ENCODE data around the gene TLR8.

TLR8 gene

DNA sequence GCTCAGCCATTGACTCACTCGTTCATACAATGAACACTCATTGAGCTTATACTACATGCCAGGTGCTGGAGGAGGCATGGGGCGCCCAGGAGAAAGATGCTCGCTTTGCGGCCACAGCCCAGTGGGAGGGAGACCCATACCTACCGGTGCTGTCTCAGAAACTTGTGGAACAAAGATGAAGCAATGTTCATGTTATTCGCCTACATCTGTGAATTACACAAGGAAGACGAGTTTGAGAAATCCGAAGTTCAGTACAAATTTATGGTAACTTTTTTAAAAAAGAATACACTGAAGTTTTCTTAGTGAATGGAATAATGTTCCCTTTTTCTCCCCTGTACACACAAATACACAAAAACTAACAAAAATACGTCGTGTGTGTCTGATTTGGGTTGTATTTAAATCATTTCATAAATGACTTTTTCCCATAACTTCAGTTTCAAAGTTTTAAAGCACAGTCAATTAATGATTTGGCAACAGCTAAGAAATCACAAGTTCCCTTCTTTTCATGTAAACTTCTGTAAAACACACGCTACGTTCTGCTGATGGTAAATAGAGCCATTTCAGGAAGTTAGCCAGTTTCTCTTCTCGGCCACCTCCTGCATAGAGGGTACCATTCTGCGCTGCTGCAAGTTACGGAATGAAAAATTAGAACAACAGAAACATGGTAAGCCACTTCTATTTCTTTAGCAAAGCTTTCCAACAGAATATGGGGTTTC, at the start of gene TLR8:
Gene TLR8, plus strand, starts transcription at position 575 of the 716 bp plus-strand sequence. Its CDS starts 87 bp downstream, at position 662.
- DNase-seq, result no peak

- no peak for DNase-seq
These were observed 41.1 kb upstream of the TLR8 start for GRCh38 chrX:12865359-12865758.

DNA sequence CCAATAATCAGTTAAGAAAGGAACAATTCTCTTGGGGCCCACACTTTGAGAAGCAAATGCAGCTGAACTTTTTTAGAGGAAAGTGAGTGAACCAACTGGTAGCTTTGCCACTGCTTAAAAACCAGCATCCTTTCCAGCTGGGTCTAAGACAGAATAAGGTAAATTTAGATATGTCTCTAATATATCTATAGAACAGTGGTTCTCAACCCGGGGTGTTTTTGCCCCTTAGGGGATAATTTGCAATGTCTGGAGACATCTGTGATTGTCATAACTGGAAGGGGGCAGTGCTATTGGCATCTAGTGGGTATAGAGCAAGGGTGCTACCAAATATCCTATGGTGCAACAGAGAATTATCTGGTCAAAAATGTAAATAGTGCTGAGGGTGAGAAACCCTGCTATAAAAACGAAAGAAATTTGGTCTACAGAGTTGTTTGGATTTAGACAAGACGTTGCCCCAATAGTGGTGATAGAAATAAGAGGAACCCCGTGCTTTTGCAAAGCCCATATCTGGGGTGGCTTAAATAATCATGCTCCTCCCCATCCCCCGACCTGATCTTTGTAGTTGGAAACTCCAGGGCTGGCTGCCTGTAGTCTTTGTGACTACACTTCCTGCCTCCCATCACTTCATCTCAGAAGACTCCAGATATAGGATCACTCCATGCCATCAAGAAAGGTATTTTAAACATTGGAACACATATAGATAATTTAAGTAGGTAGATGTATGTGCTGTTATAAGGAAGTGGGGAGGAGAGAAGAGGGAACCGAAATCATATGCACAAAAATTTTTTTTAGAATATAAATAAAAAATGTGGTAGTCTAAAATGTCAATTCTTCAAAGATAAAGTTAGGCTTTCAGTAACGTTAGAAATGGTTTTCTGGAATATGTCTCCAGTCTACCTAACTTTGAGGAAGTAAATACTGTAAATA, 39.7 kb upstream of the TLR8 start, which contains the start of gene TLR7:
Gene TLR7, plus strand, starts transcription at position 622 of the 927 bp plus-strand sequence. CDS start 507 bp downstream, outside the sequence.
- DNase-seq, result peak in 1 of 2 donors; percentile 28

- DNase-seq, result no peak
These were observed 38.7 kb upstream of the TLR8 start for GRCh38 chrX:12867685-12868084.

DNA sequence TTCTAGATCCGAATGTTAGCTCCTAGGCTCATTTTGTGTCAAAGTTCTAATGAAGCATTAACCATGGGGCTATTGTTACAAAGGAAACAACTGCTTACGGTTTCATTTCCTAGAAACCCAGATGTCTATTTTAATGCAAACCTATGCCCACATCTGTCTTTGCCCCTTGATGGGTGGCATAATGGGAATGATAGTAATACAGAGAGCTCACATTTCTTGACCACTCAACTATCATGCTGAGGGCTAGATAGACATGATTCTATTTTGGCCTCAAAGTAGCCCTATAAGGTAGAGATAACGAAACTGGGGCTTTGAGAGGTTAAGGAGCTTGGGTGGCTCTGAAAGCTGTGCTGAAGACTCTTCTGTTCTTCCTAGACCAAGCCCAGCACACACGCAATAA, 37.7 kb upstream of the TLR8 start:
- no peak for DNase-seq

DNA sequence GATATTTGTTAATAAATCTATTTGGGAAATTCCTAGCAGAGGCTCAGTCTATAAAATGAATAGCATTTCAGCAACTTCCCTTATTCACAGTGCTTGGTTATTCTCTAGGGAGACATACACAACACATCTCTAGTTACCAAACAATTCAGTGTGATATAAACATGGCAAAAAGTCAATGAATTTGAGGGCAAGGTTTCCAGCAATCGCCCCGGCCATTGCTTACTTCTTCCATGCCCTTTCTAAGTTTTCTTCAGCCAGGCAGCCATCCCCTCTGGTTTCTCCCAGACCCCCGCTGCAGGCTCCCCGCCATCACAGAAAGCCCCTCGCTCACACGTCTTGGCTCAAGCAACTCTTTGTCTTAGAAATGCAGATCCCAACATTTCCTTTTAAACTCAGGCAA, 35.2 kb upstream of the TLR8 start:
- no peak for DNase-seq

GRCh38 chrX:12872741-12873140, 33.7 kb upstream of the TLR8 start:
- no peak for DNase-seq

DNA sequence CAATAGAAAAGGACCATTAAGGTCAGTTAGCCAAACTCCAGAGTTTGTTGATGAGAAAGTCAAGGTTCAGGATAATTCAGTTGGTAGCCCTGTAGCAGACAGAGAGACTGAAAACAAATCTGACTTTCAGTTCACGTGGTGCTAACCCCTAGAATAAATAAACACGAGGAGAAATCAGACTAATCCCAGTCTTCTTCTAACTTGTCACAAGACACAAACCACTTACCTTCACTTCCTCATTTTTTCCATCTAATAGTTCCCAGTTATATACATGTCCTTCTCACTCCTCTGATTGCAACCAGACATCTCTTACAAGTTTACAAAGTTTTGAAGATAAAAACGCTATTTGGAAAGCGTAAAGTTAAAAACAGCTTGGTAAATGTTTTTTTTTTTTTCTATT, 31.8 kb upstream of the TLR8 start:
- DNase-seq, result no peak

GRCh38 chrX:12877386-12877785, 29.0 kb upstream of the TLR8 start:
- DNase-seq, result no peak

- DNase-seq, result no peak
These were observed 27.9 kb upstream of the TLR8 start for GRCh38 chrX:12878536-12878935.

- no peak for DNase-seq
These were observed 24.5 kb upstream of the TLR8 start for GRCh38 chrX:12881914-12882313.

DNA sequence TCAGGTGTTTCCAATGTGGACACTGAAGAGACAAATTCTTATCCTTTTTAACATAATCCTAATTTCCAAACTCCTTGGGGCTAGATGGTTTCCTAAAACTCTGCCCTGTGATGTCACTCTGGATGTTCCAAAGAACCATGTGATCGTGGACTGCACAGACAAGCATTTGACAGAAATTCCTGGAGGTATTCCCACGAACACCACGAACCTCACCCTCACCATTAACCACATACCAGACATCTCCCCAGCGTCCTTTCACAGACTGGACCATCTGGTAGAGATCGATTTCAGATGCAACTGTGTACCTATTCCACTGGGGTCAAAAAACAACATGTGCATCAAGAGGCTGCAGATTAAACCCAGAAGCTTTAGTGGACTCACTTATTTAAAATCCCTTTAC, 20.9 kb upstream of the TLR8 start:
- no peak for DNase-seq

- no peak for DNase-seq
These were observed 19.9 kb upstream of the TLR8 start for GRCh38 chrX:12886545-12886944.

DNA sequence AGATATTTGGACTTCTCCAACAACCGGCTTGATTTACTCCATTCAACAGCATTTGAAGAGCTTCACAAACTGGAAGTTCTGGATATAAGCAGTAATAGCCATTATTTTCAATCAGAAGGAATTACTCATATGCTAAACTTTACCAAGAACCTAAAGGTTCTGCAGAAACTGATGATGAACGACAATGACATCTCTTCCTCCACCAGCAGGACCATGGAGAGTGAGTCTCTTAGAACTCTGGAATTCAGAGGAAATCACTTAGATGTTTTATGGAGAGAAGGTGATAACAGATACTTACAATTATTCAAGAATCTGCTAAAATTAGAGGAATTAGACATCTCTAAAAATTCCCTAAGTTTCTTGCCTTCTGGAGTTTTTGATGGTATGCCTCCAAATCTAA, 19.3 kb upstream of the TLR8 start:
- DNase-seq, result no peak

- no peak for DNase-seq
These were observed 18.7 kb upstream of the TLR8 start for GRCh38 chrX:12887767-12888166.

DNA sequence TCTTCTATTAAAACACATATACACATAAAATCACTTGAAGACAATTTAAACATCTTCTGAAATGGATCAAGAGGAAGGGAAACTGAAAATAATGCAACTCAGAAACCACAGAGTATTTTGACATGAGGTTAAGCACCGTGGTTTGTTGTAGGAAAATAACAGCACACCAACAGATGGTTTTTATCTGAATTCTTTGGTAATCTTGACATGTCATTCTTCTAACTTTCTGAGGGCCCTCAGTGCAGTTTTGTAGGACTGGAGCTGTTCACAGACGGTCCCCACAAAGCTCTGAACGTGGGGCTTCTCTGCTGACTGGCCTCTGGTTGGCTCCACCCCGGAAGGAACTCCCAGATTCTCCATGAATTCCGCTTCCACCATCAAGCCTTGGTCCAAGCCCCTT, 16.0 kb upstream of the TLR8 start:
- no peak for DNase-seq

GRCh38 chrX:12891171-12891570, 15.2 kb upstream of the TLR8 start:
- no peak for DNase-seq

GRCh38 chrX:12891915-12892506, 14.4 kb upstream of the TLR8 start:
- no peak for DNase-seq

DNA sequence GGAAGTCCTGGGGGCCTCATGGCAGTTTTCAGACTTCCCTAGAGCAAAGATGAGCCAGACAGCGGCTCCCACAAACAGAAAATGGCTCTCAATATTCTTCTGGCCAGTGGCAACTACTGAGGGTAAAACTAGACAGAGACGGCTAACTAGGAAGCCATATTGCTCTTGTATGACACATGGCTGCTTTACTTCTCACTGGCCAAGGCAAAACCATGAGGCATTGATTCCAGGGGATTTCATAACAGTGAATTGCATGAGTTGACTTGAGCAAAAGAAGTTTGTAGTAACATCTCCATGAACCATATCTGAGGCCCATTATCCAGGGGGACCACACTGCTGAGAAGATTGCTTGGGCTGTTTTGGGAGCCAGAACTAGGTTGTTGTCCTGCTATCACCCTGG, 13.7 kb upstream of the TLR8 start:
- DNase-seq, result no peak

DNA sequence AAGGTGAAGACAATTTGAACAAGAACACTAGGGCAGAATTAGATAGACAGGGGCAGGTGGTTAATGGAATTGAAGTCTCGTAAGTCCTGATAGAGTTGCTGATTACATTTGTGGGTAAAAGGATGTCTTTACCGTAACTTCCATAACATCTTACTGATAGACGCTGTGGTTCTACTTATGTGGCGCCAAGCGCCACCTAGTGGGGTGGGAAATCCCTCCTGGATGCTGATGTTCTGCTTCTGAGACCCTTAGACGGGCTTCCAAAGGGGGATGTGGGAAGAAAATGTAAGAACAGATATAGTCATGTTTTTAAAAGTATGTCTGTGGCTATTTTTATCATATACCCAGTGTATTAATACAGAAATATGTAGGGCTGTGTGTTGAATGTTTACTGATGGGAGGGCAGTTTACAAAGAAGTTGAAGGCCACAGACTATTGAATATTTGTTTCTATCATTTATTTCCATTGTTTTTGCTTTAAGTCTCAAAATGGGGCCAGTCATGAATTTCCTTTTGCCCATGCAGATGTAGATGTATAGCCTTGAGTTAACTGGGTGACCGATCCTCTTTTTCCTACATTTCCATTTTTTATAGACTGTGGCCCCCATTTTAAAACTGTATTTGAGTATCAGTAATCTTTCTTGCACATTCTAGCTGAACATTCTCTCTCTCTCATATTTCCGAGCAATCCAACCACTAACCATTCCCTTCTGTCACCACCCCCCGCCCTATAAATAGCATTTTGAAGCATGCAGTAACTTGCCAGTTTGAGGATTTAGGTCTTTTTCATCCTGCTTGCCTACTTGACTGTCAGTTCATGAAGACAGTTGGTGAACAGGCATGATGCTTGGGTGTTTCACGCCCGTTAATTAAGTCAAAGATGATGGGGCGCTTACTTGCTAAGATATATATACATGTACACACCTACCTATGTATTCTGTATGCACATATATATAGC, 12.1 kb upstream of the TLR8 start:
- peak; percentile 40 to 47 for DNase-seq

GRCh38 chrX:12895866-12896265, 10.6 kb upstream of the TLR8 start:
- no peak for DNase-seq

- no peak for DNase-seq
These were observed 9.5 kb upstream of the TLR8 start for GRCh38 chrX:12896935-12897334.
